Left ventricle myocardium inferior (tissue), 1 donor: Measurements from ENCODE around the gene NR5A2. TPM values are rescaled to one million over a fixed set of nuclear protein-coding genes. Genes with fewer than 3 reads are reported as not detected.

ENCODE experiments used
- DNase-seq: peaks from one replicate; pipeline ENCODE4 v3.0.0-alpha.2; 2020
- H3K27ac ChIP-seq: fragments of 200-600 bp; replicated peaks from 2 replicates; pipeline ENCODE4 v1.8.0; 2021
- H3K27me3 ChIP-seq: fragments of 200-600 bp; 2 replicates; pipeline ENCODE4 v1.8.0; 2021; ENCODE audit warnings: low read depth
- H3K36me3 ChIP-seq: fragments of 200-600 bp; 2 replicates; pipeline ENCODE4 v1.8.0; 2021
- H3K4me1 ChIP-seq: fragments of 200-600 bp; 2 replicates; pipeline ENCODE4 v1.8.0; 2021
- H3K4me3 ChIP-seq: fragments of 200-600 bp; 2 replicates; pipeline ENCODE4 v1.8.0; 2021; ENCODE audit warnings: mild to moderate bottlenecking, moderate library complexity
- H3K9me3 ChIP-seq: fragments of 200-600 bp; replicated peaks from 2 replicates; pipeline ENCODE4 v1.8.0; 2021
- intact Hi-C: fragments of 100-400 bp; cut with micrococcal nuclease; formaldehyde crosslinking; loops from one replicate; pipeline ENCODE4 v1.11.0; 2022
- total RNA-seq: library from RNA; stranded (reverse); fragmentation: NEBNext Ultra II Directional; extraction: Animal tissue kit (Norgen Biotek cat#: 25700); gene quantifications from one replicate; pipeline ENCODE4 v1.2.1, GENCODE V29; 2021
- TF ChIP-seq, protein P1 (sequence below): fragments of 200-600 bp; IDR thresholded peaks from 2 replicates; pipeline ENCODE4 v1.8.0; 2021; ENCODE audit warnings: antibody characterized with exemption, mild to moderate bottlenecking, borderline replicate concordance
- donor health status: DM: no; HTN: yes; CAD: no; lungs with severe emphysema.

The NR5A2 gene
- total RNA-seq, 1 donor from 2014 or later: 1.3 TPM

- TF ChIP-seq, protein P1, sequence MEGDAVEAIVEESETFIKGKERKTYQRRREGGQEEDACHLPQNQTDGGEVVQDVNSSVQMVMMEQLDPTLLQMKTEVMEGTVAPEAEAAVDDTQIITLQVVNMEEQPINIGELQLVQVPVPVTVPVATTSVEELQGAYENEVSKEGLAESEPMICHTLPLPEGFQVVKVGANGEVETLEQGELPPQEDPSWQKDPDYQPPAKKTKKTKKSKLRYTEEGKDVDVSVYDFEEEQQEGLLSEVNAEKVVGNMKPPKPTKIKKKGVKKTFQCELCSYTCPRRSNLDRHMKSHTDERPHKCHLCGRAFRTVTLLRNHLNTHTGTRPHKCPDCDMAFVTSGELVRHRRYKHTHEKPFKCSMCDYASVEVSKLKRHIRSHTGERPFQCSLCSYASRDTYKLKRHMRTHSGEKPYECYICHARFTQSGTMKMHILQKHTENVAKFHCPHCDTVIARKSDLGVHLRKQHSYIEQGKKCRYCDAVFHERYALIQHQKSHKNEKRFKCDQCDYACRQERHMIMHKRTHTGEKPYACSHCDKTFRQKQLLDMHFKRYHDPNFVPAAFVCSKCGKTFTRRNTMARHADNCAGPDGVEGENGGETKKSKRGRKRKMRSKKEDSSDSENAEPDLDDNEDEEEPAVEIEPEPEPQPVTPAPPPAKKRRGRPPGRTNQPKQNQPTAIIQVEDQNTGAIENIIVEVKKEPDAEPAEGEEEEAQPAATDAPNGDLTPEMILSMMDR: no peak
- Histone ChIP-seq H3K9me3 (peaks cover 9% of the 10 kb centered on the region), H3K36me3 (no peaks in the 10 kb centered on the region), H3K27ac (no peak overlapping the region), H3K27me3 (no peaks in the 10 kb centered on the region), H3K4me1 (no peaks in the 10 kb centered on the region), H3K4me3 (no peak overlapping the region)
- DNase-seq: no peak
- intact Hi-C loops: no loop called here
Measured at GRCh38 chr1:200205216-200205995, 177.9 kb downstream of the NR5A2 start.

DNA sequence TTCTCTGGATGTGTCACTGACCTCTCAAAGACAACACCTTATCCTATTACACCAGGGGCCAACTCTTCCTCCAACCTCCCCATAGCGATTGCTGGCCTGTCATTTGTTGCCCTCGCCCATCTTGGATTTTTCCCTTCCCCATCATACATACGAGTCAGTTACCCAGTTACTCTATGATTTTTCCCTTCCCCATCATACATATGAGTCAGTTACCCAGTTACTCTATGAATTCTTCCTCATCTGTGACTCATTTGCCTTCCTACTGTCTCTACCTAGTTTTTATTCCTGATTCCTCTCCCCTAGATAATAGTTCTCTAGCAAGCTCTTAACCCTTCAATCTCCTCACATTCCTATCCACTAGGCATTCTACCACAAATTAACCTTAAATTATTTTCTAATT lies 178.8 kb downstream of the NR5A2 start:
- H3K9me3 ChIP-seq: no peaks in the 10 kb centered on the region
- H3K27me3 ChIP-seq: no peaks in the 10 kb centered on the region
- H3K4me3 ChIP-seq: no peak overlapping the region
- no peak overlapping the region for H3K27ac ChIP-seq
- intact Hi-C loops: no loop called here
- no peaks in the 10 kb centered on the region for H3K4me1 ChIP-seq
- H3K36me3 ChIP-seq: no peaks in the 10 kb centered on the region
- no peak for DNase-seq
- TF ChIP-seq, protein P1: no peak

GRCh38 chr1:200206761-200207160 lies 179.3 kb downstream of the NR5A2 start:
- no peaks in the 10 kb centered on the region for H3K36me3 ChIP-seq
- H3K4me3 ChIP-seq: no peak overlapping the region
- H3K4me1 ChIP-seq: no peaks in the 10 kb centered on the region

GRCh38 chr1:200207711-200208126 lies 180.2 kb downstream of the NR5A2 start:
- intact Hi-C loops: no loop called here
- Histone ChIP-seq H3K4me3 (no peak overlapping the region), H3K27me3 (no peaks in the 10 kb centered on the region), H3K36me3 (no peaks in the 10 kb centered on the region), H3K4me1 (no peaks in the 10 kb centered on the region), H3K27ac (no peak overlapping the region), H3K9me3 (no peaks in the 10 kb centered on the region)
- TF ChIP-seq, protein P1: no peak
- DNase-seq: no peak

More at GRCh38 chr1:200206761-200207160, 179.3 kb downstream of the NR5A2 start:
- Histone ChIP-seq H3K27ac (no peak overlapping the region), H3K27me3 (no peaks in the 10 kb centered on the region), H3K9me3 (no peaks in the 10 kb centered on the region)
- intact Hi-C loops: no loop called here
- TF ChIP-seq, protein P1: no peak
- DNase-seq: no peak

DNA sequence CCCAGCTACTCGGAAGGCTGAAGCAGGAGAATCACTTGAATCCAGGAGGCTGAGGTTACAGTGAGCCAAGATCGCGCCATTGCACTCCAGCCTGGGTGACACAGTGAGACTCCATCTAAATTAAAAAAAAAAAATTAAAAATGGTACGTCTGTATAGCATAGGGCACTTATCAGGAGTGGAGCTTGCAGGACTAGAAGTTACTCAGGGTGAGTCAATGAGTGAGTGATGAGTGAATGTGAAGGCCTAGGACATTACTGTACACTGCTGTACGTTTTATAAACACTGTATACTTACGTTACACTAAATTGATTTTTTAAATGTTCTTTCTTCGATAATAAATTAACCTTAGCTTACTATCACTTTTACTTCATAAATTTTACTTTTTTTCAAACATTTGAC lies 183.6 kb downstream of the NR5A2 start:
- TF ChIP-seq, protein P1: no peak
- no peaks in the 10 kb centered on the region for H3K36me3 ChIP-seq
- no peak for DNase-seq
- intact Hi-C loops: no loop called here
- no peak overlapping the region for H3K27ac ChIP-seq
- no peak overlapping the region for H3K4me3 ChIP-seq
- no peaks in the 10 kb centered on the region for H3K4me1 ChIP-seq
- H3K27me3 ChIP-seq: no peaks in the 10 kb centered on the region
- peaks cover 4% of the 10 kb centered on the region for H3K9me3 ChIP-seq
